GM21360 (cell line): ENCODE results near the gene ZNF428.
A peak's percentile ranks its signal among the peaks of the same experiment; 100 is the strongest.
"Not testable (repeated sequence)": the region's sequence is repeated elsewhere in the genome, so short reads cannot be mapped to it uniquely, and the experiment has no call there.

ENCODE experiments used
- ATAC-seq: cut with Tn5 transposase; IDR thresholded peaks from one replicate; pipeline ENCODE4 v1.9.1; 2021; ENCODE audit warnings: mild to moderate bottlenecking, moderate library complexity; ENCODE audit not compliant: unreplicated experiment

Gene ZNF428

DNA sequence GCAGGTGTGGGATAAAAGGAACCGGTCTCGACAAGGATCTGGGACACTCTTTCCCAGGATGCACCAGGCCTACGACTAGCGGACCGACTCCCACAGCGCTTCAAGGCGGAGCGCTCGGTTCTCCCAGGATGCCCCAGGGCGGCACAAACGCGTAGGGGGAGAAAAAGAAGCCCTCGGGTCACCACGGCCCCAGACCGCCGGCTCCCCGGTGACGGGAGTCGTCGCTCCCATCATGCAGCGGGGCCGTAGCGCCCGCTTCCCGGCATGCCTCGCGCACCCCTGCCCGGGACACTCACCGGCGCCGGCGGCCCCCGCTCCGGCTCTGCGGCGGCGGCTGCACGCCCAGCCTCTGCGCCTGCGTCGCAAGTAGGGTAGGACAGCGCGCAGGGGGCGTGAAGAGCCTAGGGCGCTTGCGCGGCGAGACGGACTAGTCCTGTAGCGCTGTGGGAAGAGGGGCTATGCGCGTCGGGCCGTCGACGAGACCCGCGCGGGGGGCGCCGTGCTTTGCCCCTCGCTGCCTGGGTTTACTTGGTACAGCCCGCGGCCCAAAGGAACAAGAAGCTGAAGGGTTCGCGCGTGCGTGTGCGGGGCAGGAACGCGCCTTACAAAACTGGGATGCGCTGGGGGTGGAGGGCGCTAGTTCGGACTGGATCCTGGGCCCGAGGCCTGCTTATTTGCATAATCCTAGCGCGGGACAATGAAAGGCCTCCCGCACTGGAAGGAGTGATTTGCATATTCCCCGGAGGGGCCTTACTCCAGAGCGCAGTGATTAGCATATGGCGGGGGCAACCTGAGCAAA lies at the start of gene ZNF428:
Gene ZNF428 (minus strand): TSS at position 368 of the 799 bp plus-strand sequence. CDS start 5,325 bp downstream, outside the sequence.
- ATAC-seq = peak; percentile 67

GRCh38 chr19:43668406-43669109 lies 49.1 kb upstream of the ZNF428 start:
- ATAC-seq = peak; percentile 89

DNA sequence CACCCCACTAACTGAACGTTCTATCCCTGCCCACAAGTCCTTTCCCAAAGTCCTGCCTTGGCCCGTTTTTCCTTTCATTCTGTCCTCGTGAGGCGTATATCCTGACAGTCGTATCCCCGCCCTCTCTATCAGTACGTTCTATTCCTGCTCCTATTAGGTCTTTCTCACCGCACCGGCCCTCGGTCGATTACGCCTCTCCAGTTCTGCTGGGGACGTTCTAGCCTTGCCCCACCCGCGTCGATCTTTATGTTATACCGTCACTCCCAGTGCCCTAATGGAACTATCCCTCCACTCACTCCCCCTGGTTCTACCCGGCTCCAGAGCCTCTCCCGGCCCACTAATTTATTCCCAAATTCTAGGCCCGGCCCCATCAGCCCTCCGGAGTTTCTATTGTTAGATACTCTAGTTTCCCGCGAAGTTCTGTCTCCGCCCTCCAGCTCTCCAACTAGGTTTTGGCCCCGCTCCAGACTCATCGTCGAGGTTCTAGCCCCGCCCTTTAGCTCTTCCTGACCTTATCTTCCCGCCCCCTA lies 48.5 kb upstream of the ZNF428 start:
- ATAC-seq = no peak

- no peak for ATAC-seq
These were observed 47.9 kb upstream of the ZNF428 start for GRCh38 chr19:43667126-43667875.

- no peak for ATAC-seq
These were observed 44.6 kb upstream of the ZNF428 start for GRCh38 chr19:43664018-43664417.

GRCh38 chr19:43662487-43662886 lies 43.1 kb upstream of the ZNF428 start:
- ATAC-seq = no peak

DNA sequence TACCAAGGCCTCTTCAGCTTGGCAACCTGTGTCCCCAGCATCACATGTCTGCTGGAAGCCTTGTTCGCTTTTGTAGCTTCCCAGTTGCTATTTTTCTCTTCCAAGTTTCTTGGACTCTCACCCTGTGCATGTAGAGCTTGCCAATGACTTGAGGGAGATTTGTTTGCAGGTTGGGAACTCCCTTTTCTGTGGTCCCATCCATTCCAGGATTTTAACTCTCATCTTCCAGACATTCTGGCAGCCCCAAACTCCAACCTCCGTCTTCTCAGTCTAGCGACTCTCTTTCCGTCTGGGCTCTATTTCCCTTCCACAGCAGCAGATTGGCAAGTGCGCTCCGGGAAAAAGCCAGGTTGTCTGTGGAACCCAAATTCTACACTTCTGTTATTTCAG lies 41.5 kb upstream of the ZNF428 start:
- no peak for ATAC-seq

- no peak for ATAC-seq
These were observed 41.0 kb upstream of the ZNF428 start for GRCh38 chr19:43660301-43660970.

DNA sequence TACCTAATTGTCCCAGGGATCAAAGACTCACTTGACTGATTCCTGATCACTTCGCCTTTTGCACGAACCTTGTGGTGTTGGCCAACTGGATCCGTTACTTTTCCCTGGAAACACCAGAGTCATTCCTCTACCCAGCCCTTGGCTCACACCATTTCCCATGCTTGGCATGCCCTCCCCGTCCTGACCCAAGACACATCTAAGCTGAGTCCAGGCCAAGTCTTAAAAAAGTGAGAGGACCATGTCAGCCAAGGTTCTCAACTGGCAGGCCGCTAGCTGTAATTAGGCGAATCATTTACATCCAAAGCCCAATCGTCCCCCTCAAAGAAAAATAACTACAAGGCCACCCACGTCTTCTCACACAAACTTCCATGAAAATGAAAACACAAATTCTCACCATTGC lies 39.1 kb upstream of the ZNF428 start:
- no peak for ATAC-seq

GRCh38 chr19:43658001-43658400 lies 38.6 kb upstream of the ZNF428 start:
- no peak for ATAC-seq

- ATAC-seq = no peak
These were observed 37.0 kb upstream of the ZNF428 start for GRCh38 chr19:43656436-43656835.

DNA sequence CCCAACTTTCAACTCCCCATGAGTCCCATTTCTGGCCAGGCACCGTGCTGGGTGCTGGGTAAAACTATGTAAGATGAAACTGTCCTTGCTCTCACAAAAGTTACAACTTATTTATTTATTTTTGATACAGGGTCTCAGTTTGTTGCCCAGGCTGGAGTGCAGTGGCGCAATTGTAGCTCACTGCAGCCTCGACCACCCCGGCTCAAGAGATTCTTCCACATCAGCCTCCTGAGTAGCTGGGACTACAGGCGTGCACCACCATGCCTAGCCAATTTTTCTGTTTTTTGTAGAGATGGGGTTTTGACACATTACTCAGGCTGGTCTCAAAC lies 33.1 kb upstream of the ZNF428 start:
- no peak for ATAC-seq

- no peak for ATAC-seq
These were observed 32.5 kb upstream of the ZNF428 start for GRCh38 chr19:43651758-43652545.

DNA sequence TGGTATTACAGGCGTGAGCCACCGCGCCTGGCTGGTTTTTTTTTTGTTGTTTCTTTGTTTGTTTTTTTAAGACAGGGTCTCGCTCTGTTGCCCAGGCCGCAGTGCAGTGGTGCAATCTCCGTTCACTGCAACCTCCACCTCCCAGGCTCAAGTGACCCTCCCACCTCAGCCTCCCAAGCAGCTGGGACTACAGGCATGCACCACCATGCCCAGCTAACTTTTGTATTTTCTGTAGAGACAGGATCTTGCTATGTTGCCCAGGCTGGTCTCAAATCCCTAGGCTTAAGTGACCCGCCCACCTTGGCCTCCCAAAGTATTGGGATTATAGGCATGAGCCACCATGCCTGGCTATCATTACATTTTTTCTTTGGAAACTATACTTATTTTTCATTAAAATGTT lies 30.8 kb upstream of the ZNF428 start:
- not testable (repeated sequence) for ATAC-seq

GRCh38 chr19:43649514-43649913 lies 30.1 kb upstream of the ZNF428 start:
- ATAC-seq = no peak

- ATAC-seq = no peak
These were observed 29.2 kb upstream of the ZNF428 start for GRCh38 chr19:43648633-43649032.

GRCh38 chr19:43644181-43644580 lies 24.8 kb upstream of the ZNF428 start:
- ATAC-seq = no peak

DNA sequence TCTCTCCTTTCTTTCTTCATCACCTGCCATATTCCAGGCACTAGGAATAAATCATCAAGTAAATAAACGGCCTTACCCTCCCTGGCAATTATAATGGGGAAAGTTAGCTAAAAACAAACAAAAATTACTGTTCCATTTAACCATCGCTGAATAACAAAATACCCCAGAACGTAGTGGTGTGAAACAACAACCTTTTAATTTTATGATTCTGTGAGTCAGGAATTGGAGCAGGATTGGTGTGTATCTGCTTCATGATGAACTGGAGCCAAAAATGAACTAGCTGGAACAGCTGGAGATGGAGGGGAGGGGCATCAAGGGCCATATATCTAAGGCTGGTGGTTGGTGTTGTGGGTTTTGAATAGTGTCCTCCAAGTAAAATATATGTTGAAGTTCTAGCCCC lies 23.9 kb upstream of the ZNF428 start:
- no peak for ATAC-seq

- no peak for ATAC-seq
These were observed 23.1 kb upstream of the ZNF428 start for GRCh38 chr19:43642531-43642930.

GRCh38 chr19:43641333-43641732 lies 21.9 kb upstream of the ZNF428 start:
- no peak for ATAC-seq
